GM06990 (cell line): Measurements from ENCODE around the gene TRIP11.

Experiments used
- DNase-seq: peaks from one replicate; pipeline ENCODE4 v3.0.0-alpha.2; 2011; ENCODE audit not compliant: insufficient read length; ENCODE audit errors: extremely low read depth
- H3K27me3 ChIP-seq: replicated peaks from 2 replicates; pipeline ENCODE4 v1.6.0; 2011; ENCODE audit warnings: low read length; ENCODE audit not compliant: control insufficient read depth, insufficient read depth
- H3K36me3 ChIP-seq: 2 replicates; pipeline ENCODE4 v1.5.1; 2011; ENCODE audit warnings: low read length; ENCODE audit not compliant: control insufficient read depth, insufficient read depth
- H3K4me3 ChIP-seq: replicated peaks from 2 replicates; pipeline ENCODE4 v1.5.1; 2011; ENCODE audit warnings: low read depth, mild to moderate bottlenecking, control low read depth, low read length
- TF ChIP-seq, protein P1 (sequence below): IDR thresholded peaks from 2 replicates; pipeline ENCODE4 v1.5.1; 2011; ENCODE audit warnings: low read length, control low read depth, mild to moderate bottlenecking, inconsistent platforms; ENCODE audit not compliant: insufficient read depth, poor library complexity, severe bottlenecking

TRIP11 gene

DNA sequence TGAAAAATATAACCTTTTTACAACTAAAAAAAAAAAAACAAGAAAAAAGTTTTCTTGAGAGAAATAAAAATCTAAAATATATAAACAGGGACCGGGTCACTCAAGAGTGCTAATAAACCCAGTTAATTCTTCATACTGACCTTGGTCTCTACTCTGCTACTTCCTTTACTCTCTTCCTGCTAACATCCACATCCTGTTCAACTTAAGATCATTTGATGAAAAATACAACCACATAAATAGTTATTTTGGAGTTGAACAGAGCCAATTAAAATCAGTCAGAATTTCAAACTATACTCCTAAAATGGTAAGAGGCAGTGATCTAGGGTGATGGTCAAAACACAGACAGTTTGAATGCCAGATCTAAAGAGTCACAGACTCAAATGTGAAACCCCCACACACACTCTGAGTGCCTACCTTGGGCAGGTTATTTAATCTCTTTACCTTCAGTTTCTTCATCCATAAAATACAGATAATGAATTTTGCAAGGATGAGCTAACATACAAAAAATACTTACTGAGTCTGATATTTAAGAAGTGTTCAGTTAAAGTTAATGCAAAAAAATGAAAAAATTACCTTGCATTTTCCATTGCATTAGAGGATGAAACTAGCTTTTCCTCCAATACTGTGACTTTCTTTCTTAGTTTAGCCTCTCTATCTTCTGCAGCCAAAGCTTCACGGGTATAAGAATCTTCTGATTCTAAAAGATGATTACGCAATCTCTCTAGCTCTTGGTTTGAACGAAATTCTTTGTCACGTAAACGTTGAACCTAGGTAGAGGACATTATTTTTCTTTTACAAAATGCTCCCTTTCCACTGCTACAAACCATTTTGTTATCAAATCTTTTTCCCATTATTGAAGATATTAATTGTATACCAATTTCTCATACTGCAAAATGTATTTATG lies 40.9 kb downstream of the TRIP11 start:
- TF ChIP-seq, protein P1, sequence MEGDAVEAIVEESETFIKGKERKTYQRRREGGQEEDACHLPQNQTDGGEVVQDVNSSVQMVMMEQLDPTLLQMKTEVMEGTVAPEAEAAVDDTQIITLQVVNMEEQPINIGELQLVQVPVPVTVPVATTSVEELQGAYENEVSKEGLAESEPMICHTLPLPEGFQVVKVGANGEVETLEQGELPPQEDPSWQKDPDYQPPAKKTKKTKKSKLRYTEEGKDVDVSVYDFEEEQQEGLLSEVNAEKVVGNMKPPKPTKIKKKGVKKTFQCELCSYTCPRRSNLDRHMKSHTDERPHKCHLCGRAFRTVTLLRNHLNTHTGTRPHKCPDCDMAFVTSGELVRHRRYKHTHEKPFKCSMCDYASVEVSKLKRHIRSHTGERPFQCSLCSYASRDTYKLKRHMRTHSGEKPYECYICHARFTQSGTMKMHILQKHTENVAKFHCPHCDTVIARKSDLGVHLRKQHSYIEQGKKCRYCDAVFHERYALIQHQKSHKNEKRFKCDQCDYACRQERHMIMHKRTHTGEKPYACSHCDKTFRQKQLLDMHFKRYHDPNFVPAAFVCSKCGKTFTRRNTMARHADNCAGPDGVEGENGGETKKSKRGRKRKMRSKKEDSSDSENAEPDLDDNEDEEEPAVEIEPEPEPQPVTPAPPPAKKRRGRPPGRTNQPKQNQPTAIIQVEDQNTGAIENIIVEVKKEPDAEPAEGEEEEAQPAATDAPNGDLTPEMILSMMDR, result no peak
- DNase-seq, result no peak
- peaks cover 3% of the 10 kb centered on the region; the same call in 1 of the 2 replicates for H3K36me3 ChIP-seq
- no peak overlapping the region for H3K4me3 ChIP-seq
- no peaks in the 10 kb centered on the region for H3K27me3 ChIP-seq

DNA sequence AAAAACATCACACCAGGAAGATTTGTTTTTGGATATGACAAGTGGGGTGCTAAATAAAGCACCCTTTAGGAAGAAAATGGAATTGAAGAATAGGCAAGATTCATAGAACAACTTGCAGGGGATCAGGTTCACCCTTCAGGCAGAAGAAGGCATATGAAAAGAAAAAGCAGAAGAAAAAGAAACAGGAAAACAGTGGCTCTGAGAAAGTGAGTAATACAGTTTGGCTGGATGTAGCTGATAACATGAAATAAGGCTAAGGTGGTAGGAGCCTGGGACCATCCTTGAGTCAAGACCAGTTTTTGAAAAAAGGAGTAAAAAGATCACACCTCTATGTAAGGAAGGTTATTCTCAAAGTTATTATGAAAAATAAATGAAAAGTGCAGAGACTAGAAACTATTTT lies 42.4 kb downstream of the TRIP11 start:
- Histone ChIP-seq H3K4me3 (no peak overlapping the region), H3K36me3 (peaks cover 1% of the 10 kb centered on the region; the same call in 1 of the 2 replicates), H3K27me3 (no peaks in the 10 kb centered on the region)
- TF ChIP-seq, protein P1, result no peak
- DNase-seq, result no peak

DNA sequence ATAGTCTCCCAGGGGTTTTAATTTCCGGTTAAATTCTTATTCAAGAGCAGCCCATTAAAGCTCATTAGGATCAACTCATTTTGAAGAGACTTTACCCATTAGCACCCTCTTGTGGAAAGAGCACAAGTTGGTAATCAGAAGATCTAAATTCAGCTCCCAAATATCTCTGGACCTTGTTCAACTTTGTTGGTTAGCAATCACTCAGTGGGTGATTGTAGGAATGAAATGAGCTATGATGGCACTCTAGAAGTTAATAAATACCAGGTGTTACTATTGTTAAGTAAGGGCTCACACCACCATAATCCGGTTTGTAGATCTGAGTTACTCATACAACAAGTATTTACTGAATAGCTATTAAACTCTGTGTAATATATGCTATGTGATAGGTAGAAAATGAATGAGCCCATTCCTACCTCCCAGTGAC lies 42.9 kb downstream of the TRIP11 start:
- H3K27me3 ChIP-seq, result no peaks in the 10 kb centered on the region
- TF ChIP-seq, protein P1, result peak; percentile 57
- DNase-seq, result no peak
- H3K4me3 ChIP-seq, result no peak overlapping the region
- H3K36me3 ChIP-seq, result peaks cover 1% of the 10 kb centered on the region; the same call in 1 of the 2 replicates

DNA sequence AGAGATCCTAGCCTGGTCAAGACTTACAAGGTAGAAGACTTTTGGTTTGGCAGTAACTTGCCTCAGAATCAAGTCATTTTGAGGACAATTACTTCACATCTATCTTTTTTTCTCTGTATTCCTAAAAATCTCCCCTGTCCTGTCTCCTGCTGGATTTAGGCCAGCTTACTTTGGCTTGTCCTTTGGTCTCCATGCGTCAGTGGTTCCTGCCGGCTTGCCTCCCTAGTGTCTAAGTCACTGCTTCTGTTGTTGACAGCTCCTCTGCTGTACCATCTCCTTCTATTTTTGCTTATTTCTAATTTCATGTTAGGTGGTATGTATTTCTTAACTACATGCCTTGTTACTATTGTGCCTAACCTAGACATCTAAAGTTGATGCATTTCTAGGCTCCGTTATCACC lies 52.7 kb downstream of the TRIP11 start:
- TF ChIP-seq, protein P1, result no peak
- no peak for DNase-seq
- H3K36me3 ChIP-seq, result peaks cover 4% of the 10 kb centered on the region
- no peaks in the 10 kb centered on the region for H3K27me3 ChIP-seq
- H3K4me3 ChIP-seq, result no peak overlapping the region

DNA sequence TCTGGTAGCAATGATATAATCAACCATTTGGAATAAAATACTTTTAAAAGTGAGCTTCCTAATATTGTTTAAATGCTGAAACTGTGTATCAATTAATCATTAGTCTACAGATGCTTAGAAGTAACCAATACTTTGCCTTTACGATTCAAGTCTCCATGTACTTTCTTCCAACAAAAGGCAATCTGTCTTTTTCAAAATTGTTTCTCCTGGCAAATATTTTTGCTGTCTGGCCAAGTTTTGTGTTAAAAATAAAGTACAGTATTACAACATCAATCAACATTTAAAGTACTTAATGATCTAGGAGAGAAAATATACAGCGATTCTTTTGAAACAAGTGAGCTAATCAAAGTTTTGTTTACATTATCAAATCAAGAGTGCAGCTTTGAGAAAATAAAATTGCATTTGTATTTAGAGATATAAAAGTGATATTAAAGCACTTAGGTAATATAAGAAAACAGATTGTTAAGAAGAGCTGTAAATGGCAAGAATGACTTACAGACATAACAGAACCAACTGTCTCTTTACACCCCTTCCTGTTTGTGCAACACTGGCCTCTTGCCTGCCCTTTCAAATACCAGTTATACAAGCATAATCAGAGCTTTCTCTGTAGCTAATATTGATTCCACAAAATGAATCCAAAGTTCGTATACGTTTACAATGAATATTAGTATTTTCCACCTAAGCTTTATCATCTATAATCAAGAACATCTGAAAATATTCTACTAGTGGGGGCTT lies 54.2 kb downstream of the TRIP11 start:
- Histone ChIP-seq H3K36me3 (peaks cover 2% of the 10 kb centered on the region), H3K4me3 (no peak overlapping the region), H3K27me3 (no peaks in the 10 kb centered on the region)
- no peak for DNase-seq
- TF ChIP-seq, protein P1, result no peak
